Endothelial cell (in vitro differentiated cells): ENCODE data around the gene DENND6B. TPM values are rescaled to one million over a fixed set of nuclear protein-coding genes. Genes with fewer than 3 reads are reported as not detected.

Experiments
- DNase-seq: peaks from one replicate; pipeline ENCODE4 v3.0.0; 2021; ENCODE audit warnings: low spot score
- H3K27ac Mint-ChIP-seq: one replicate; pipeline ENCODE4 v1.8.0; 2021; ENCODE audit warnings: mixed read lengths, inconsistent platforms; ENCODE audit not compliant: unreplicated experiment
- H3K27me3 Mint-ChIP-seq: one replicate; pipeline ENCODE4 v1.8.0; 2021; ENCODE audit warnings: mild to moderate bottlenecking, moderate library complexity, mixed read lengths, inconsistent platforms; ENCODE audit not compliant: unreplicated experiment
- H3K36me3 Mint-ChIP-seq: one replicate; pipeline ENCODE4 v1.8.0; 2021; ENCODE audit warnings: mild to moderate bottlenecking, low read depth, mixed read lengths, inconsistent platforms; ENCODE audit not compliant: unreplicated experiment
- H3K4me1 Mint-ChIP-seq: one replicate; pipeline ENCODE4 v1.8.0; 2021; ENCODE audit warnings: mild to moderate bottlenecking, mixed read lengths, inconsistent platforms; ENCODE audit not compliant: unreplicated experiment
- H3K4me3 Mint-ChIP-seq: one replicate; pipeline ENCODE4 v1.8.0; 2021; ENCODE audit warnings: mild to moderate bottlenecking, mixed read lengths, inconsistent platforms; ENCODE audit not compliant: unreplicated experiment
- H3K9me3 Mint-ChIP-seq: one replicate; pipeline ENCODE4 v1.8.0; 2021; ENCODE audit warnings: mixed read lengths, inconsistent platforms; ENCODE audit not compliant: unreplicated experiment
- total RNA-seq: library from RNA; stranded (reverse); fragmentation: NEBNext Ultra II Directional; extraction: Animal tissue kit (Norgen Biotek cat#: 25700); gene quantifications from one replicate; pipeline ENCODE4 v1.2.1, GENCODE V29; 2021; ENCODE audit not compliant: unreplicated experiment
- TF ChIP-seq, protein P1 (sequence below): fragments of 200-600 bp; sonication (generic); IDR thresholded peaks from one replicate; pipeline ENCODE4 v1.5.0; 2021; ENCODE audit warnings: antibody characterized with exemption; ENCODE audit not compliant: unreplicated experiment

The DENND6B gene
- total RNA-seq, 1 donor from 2014 or later = 3.6 TPM

DNA sequence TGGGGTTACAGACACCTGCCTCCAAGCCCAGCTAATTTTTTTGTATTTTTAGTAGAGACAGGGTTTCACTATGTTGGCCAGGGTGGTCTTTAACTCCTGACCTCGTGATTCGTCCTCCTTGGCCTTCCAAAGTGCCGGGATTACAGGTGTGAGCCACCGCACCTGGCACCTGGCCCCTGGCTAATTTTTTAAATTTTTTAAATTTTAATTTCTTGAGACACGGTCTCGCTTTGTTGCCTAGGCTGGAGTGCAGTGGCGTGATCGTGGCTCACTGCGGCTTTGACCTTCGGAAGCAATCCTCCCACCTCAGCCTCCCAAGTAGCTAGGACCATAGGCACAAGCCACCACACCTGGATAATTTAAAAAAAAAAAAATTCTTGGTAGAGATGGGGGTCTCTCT lies 30.9 kb upstream of the DENND6B start:
- Mint-ChIP-seq H3K27me3 (peaks cover 3% of the 10 kb centered on the region), H3K27ac (no peak overlapping the region), H3K4me1 (peaks cover 6% of the 10 kb centered on the region), H3K4me3 (no peak overlapping the region), H3K36me3 (peaks cover 12% of the 10 kb centered on the region), H3K9me3 (no peaks in the 10 kb centered on the region)
- DNase-seq = no peak
- TF ChIP-seq, protein P1, sequence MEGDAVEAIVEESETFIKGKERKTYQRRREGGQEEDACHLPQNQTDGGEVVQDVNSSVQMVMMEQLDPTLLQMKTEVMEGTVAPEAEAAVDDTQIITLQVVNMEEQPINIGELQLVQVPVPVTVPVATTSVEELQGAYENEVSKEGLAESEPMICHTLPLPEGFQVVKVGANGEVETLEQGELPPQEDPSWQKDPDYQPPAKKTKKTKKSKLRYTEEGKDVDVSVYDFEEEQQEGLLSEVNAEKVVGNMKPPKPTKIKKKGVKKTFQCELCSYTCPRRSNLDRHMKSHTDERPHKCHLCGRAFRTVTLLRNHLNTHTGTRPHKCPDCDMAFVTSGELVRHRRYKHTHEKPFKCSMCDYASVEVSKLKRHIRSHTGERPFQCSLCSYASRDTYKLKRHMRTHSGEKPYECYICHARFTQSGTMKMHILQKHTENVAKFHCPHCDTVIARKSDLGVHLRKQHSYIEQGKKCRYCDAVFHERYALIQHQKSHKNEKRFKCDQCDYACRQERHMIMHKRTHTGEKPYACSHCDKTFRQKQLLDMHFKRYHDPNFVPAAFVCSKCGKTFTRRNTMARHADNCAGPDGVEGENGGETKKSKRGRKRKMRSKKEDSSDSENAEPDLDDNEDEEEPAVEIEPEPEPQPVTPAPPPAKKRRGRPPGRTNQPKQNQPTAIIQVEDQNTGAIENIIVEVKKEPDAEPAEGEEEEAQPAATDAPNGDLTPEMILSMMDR = no peak

GRCh38 chr22:50357222-50357621 lies 30.4 kb upstream of the DENND6B start:
- Mint-ChIP-seq H3K27me3 (peaks cover 3% of the 10 kb centered on the region), H3K4me3 (no peak overlapping the region), H3K4me1 (peaks cover 6% of the 10 kb centered on the region), H3K36me3 (peaks cover 12% of the 10 kb centered on the region), H3K9me3 (no peaks in the 10 kb centered on the region), H3K27ac (no peak overlapping the region)
- no peak for DNase-seq
- TF ChIP-seq, protein P1 = no peak

GRCh38 chr22:50356186-50356585 lies 29.4 kb upstream of the DENND6B start:
- TF ChIP-seq, protein P1 = no peak
- no peaks in the 10 kb centered on the region for H3K9me3 Mint-ChIP-seq
- H3K36me3 Mint-ChIP-seq = peaks cover 12% of the 10 kb centered on the region
- H3K27me3 Mint-ChIP-seq = peaks cover 3% of the 10 kb centered on the region
- no peak overlapping the region for H3K4me3 Mint-ChIP-seq
- DNase-seq = no peak
- no peak overlapping the region for H3K27ac Mint-ChIP-seq
- H3K4me1 Mint-ChIP-seq = no peaks in the 10 kb centered on the region

DNA sequence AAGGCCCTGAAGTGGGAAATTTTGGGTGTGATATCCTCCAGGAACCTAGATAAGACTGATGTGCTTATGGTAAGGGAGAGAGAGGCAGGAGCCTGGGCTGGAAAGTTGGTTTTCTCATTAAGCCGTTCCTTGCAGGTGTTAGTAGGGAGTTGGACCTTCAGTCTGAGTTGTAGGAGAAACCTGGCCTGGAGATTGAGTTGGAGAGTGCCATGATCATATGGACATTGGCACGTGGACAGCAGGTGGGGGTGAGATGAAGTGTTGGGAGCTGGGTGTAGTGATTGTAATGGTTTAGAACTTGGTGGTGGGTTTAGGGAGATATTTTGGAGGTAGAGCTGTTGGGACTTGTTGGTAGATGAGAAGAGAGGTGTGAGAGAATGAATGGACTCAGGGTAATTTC lies 21.2 kb upstream of the DENND6B start:
- H3K4me1 Mint-ChIP-seq = no peaks in the 10 kb centered on the region
- no peaks in the 10 kb centered on the region for H3K27me3 Mint-ChIP-seq
- no peak for DNase-seq
- no peak overlapping the region for H3K4me3 Mint-ChIP-seq
- TF ChIP-seq, protein P1 = no peak
- peaks cover 1% of the 10 kb centered on the region for H3K36me3 Mint-ChIP-seq
- no peak overlapping the region for H3K27ac Mint-ChIP-seq
- H3K9me3 Mint-ChIP-seq = no peaks in the 10 kb centered on the region

DNA sequence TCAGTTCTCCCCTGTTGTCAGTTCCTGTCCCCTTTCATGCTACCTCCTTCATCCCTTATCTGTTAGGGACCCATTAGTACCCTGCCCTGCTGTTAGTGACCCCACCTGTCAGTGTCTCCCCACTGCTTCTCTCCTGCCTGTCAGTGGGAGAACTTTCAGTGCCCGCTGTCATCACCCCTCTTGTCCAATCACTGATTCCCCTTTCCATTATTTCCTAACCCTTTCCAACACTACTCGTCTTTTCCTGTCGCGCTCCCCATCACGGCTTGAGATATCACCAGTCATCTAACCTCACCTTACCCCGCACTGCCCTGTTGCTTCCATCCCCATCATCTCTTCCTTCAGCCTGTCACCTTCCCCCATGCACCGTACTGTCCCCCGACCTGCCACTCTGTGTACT lies 20.3 kb upstream of the DENND6B start:
- Mint-ChIP-seq H3K27me3 (no peaks in the 10 kb centered on the region), H3K36me3 (no peaks in the 10 kb centered on the region), H3K4me1 (no peaks in the 10 kb centered on the region), H3K27ac (no peak overlapping the region), H3K9me3 (no peaks in the 10 kb centered on the region), H3K4me3 (no peak overlapping the region)
- DNase-seq = no peak
- TF ChIP-seq, protein P1 = no peak
